Endothelial cell (in vitro differentiated cells): ENCODE results near the gene ALS2. TPM values are rescaled to one million over a fixed set of nuclear protein-coding genes. Genes with fewer than 3 reads are reported as not detected.

Experiments used
- DNase-seq: peaks from one replicate; pipeline ENCODE4 v3.0.0; 2021; ENCODE audit warnings: low spot score
- H3K27ac Mint-ChIP-seq: one replicate; pipeline ENCODE4 v1.8.0; 2021; ENCODE audit warnings: mixed read lengths, inconsistent platforms; ENCODE audit not compliant: unreplicated experiment
- H3K27me3 Mint-ChIP-seq: one replicate; pipeline ENCODE4 v1.8.0; 2021; ENCODE audit warnings: mild to moderate bottlenecking, moderate library complexity, mixed read lengths, inconsistent platforms; ENCODE audit not compliant: unreplicated experiment
- H3K36me3 Mint-ChIP-seq: one replicate; pipeline ENCODE4 v1.8.0; 2021; ENCODE audit warnings: mild to moderate bottlenecking, low read depth, mixed read lengths, inconsistent platforms; ENCODE audit not compliant: unreplicated experiment
- H3K4me1 Mint-ChIP-seq: one replicate; pipeline ENCODE4 v1.8.0; 2021; ENCODE audit warnings: mild to moderate bottlenecking, mixed read lengths, inconsistent platforms; ENCODE audit not compliant: unreplicated experiment
- H3K4me3 Mint-ChIP-seq: one replicate; pipeline ENCODE4 v1.8.0; 2021; ENCODE audit warnings: mild to moderate bottlenecking, mixed read lengths, inconsistent platforms; ENCODE audit not compliant: unreplicated experiment
- H3K9me3 Mint-ChIP-seq: one replicate; pipeline ENCODE4 v1.8.0; 2021; ENCODE audit warnings: mixed read lengths, inconsistent platforms; ENCODE audit not compliant: unreplicated experiment
- CTCF ChIP-seq: fragments of 200-600 bp; sonication (generic); IDR thresholded peaks from one replicate; pipeline ENCODE4 v1.5.0; 2021; ENCODE audit warnings: antibody characterized with exemption; ENCODE audit not compliant: unreplicated experiment
- total RNA-seq: library from RNA; stranded (reverse); fragmentation: NEBNext Ultra II Directional; extraction: Animal tissue kit (Norgen Biotek cat#: 25700); gene quantifications from one replicate; pipeline ENCODE4 v1.2.1, GENCODE V29; 2021; ENCODE audit not compliant: unreplicated experiment

The ALS2 gene
- total RNA-seq, 1 donor from 2014 or later = 43.1 TPM

- H3K27me3 Mint-ChIP-seq = no peaks in the 10 kb centered on the region
- no peak for DNase-seq
- no peak overlapping the region for H3K27ac Mint-ChIP-seq
- no peaks in the 10 kb centered on the region for H3K9me3 Mint-ChIP-seq
- no peaks in the 10 kb centered on the region for H3K36me3 Mint-ChIP-seq
- no peak overlapping the region for H3K4me3 Mint-ChIP-seq
- no peak for TF ChIP-seq CTCF
- peaks cover 37% of the 10 kb centered on the region for H3K4me1 Mint-ChIP-seq
Observed at GRCh38 chr2:201790989-201791388, 10.3 kb upstream of the ALS2 start.

- H3K27me3 Mint-ChIP-seq = no peaks in the 10 kb centered on the region
- TF ChIP-seq CTCF = no peak
- no peak overlapping the region for H3K27ac Mint-ChIP-seq
- H3K4me1 Mint-ChIP-seq = peaks cover 33% of the 10 kb centered on the region
- H3K9me3 Mint-ChIP-seq = no peaks in the 10 kb centered on the region
- DNase-seq = no peak
- H3K4me3 Mint-ChIP-seq = no peak overlapping the region
- H3K36me3 Mint-ChIP-seq = no peaks in the 10 kb centered on the region
Observed at GRCh38 chr2:201790291-201790690, 9.6 kb upstream of the ALS2 start.

GRCh38 chr2:201789395-201789794 lies 8.7 kb upstream of the ALS2 start:
- Mint-ChIP-seq H3K4me3 (no peak overlapping the region), H3K27me3 (no peaks in the 10 kb centered on the region), H3K36me3 (no peaks in the 10 kb centered on the region), H3K9me3 (no peaks in the 10 kb centered on the region), H3K4me1 (peaks cover 33% of the 10 kb centered on the region), H3K27ac (no peak overlapping the region)
- TF ChIP-seq CTCF = no peak
- DNase-seq = no peak

DNA sequence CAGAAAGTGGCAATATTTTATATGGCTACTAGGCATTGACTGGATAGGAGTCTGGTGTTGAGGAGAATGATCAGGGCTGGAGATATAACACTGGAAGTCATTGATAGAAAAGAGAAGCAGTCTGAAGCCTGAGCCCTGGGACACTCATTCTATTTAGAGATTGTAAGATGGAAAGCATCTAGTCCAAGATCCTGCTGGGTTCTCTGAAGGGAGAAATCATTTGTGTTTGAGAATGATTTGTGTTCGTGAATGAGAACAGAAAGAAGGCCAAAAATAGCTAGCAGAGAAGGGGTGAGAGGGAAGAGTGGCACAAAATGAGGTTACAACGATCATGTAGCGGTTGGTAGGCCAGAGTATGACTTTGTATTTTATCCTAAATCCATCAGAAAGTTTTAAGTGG lies 7.6 kb upstream of the ALS2 start:
- H3K4me3 Mint-ChIP-seq = no peak overlapping the region
- H3K27ac Mint-ChIP-seq = no peak overlapping the region
- TF ChIP-seq CTCF = no peak
- H3K9me3 Mint-ChIP-seq = no peaks in the 10 kb centered on the region
- no peaks in the 10 kb centered on the region for H3K36me3 Mint-ChIP-seq
- H3K4me1 Mint-ChIP-seq = peaks cover 33% of the 10 kb centered on the region
- DNase-seq = no peak
- no peaks in the 10 kb centered on the region for H3K27me3 Mint-ChIP-seq

DNA sequence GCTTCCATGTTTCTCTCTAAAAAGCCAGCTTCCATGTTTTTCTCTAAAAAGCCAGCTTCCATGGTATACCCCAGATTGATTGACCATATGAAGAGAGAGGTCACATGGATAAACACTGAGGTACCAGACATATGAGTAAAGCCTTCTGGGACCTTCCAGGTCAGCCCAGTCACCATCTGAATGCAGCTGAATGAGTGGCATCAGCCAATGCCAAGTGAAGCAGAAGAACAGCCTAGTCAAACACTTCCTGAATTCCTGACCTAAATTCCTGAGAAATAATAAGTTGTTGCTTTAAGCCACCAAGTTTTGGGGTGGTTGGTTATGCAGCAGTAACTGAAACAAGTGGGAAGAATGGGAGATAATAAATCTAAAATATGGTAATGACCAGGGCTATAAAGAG lies 5.7 kb upstream of the ALS2 start:
- H3K4me3 Mint-ChIP-seq = no peak overlapping the region
- peaks cover 4% of the 10 kb centered on the region for H3K27me3 Mint-ChIP-seq
- no peak for TF ChIP-seq CTCF
- H3K4me1 Mint-ChIP-seq = peaks cover 39% of the 10 kb centered on the region
- no peak for DNase-seq
- no peak overlapping the region for H3K27ac Mint-ChIP-seq
- peaks cover 2% of the 10 kb centered on the region for H3K36me3 Mint-ChIP-seq
- no peaks in the 10 kb centered on the region for H3K9me3 Mint-ChIP-seq
